ENCODE measurements around the gene CACNA1C. TPM values are rescaled to one million over a fixed set of nuclear protein-coding genes. Genes with fewer than 3 reads are reported as not detected.

The CACNA1C gene
- total RNA-seq, 1 donor from 2014 or later, result 1.6 TPM

GRCh38 chr12:2562400-2562799 lies 509.6 kb downstream of the CACNA1C start:
- Mint-ChIP-seq H3K36me3 (ENCODE audit: low read depth) (no peaks in the 10 kb centered on the region), H3K9me3 (no peaks in the 10 kb centered on the region), H3K4me1 (no peaks in the 10 kb centered on the region), H3K4me3 (no peak overlapping the region), H3K27me3 (ENCODE audit: low read depth) (no peaks in the 10 kb centered on the region), H3K27ac (ENCODE audit: unreplicated experiment) (no peak overlapping the region)
- TF ChIP-seq CTCF (conservative IDR thresholded peaks at IDR 0.05), result no peak
- DNase-seq (ENCODE audit: low read depth, low spot score), result no peak

- Mint-ChIP-seq H3K27ac (ENCODE audit: unreplicated experiment) (no peak overlapping the region), H3K27me3 (ENCODE audit: low read depth) (no peaks in the 10 kb centered on the region), H3K36me3 (ENCODE audit: low read depth) (no peaks in the 10 kb centered on the region), H3K4me3 (no peak overlapping the region), H3K9me3 (no peaks in the 10 kb centered on the region), H3K4me1 (no peaks in the 10 kb centered on the region)
- TF ChIP-seq CTCF (conservative IDR thresholded peaks at IDR 0.05), result no peak
- no peak for DNase-seq (ENCODE audit: low read depth, low spot score)
Observed at GRCh38 chr12:2563709-2564108, 510.9 kb downstream of the CACNA1C start.

- Mint-ChIP-seq H3K27me3 (ENCODE audit: low read depth) (peaks cover 15% of the 10 kb centered on the region), H3K36me3 (ENCODE audit: low read depth) (no peaks in the 10 kb centered on the region), H3K4me3 (no peak overlapping the region), H3K4me1 (no peaks in the 10 kb centered on the region), H3K27ac (ENCODE audit: unreplicated experiment) (no peak overlapping the region), H3K9me3 (no peaks in the 10 kb centered on the region)
- DNase-seq (ENCODE audit: low read depth, low spot score), result no peak
- TF ChIP-seq CTCF (conservative IDR thresholded peaks at IDR 0.05), result no peak
Observed at GRCh38 chr12:2566161-2566560, 513.4 kb downstream of the CACNA1C start.

DNA sequence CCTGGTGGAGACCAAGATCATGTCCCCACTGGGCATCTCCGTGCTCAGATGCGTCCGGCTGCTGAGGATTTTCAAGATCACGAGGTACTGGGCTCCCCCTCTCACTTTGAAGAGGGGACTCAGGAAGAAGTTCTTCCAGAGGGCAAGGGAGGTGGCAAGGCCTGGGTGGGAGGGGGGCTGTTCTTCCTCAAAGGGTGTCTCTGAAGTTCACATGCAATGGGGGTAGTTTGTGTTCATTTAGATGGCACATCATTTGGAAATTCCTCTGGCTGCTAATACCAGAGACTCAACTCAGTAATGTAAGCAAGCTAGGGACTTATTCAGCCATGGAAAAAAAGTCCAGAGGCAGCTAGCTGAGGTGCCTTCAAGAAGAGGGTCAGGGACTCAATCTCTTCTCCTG lies 514.9 kb downstream of the CACNA1C start:
- Mint-ChIP-seq H3K4me1 (no peaks in the 10 kb centered on the region), H3K9me3 (no peaks in the 10 kb centered on the region), H3K4me3 (no peak overlapping the region), H3K27me3 (ENCODE audit: low read depth) (peaks cover 27% of the 10 kb centered on the region), H3K36me3 (ENCODE audit: low read depth) (no peaks in the 10 kb centered on the region), H3K27ac (ENCODE audit: unreplicated experiment) (no peak overlapping the region)
- DNase-seq (ENCODE audit: low read depth, low spot score), result no peak
- no peak for TF ChIP-seq CTCF (conservative IDR thresholded peaks at IDR 0.05)

DNA sequence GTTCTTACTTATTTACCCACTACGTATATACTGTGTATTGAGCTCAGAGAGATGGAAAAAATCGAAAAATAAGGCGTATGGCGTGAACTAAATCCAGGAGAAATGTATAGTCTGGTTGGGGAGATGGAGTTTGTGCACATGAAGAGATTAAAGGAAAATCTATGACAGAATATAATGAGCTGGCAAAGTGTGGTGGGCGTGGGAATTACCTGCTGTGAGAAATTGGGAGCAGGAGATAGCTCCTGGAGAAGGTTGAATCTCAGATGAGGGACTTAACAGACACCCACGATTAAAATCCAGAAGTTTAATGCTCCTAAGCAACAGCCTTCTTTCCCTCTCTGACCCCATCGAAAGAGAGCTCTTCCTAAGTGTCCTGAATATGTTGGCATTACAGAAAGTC lies 517.8 kb downstream of the CACNA1C start:
- Mint-ChIP-seq H3K36me3 (ENCODE audit: low read depth) (no peaks in the 10 kb centered on the region), H3K4me1 (no peaks in the 10 kb centered on the region), H3K27ac (ENCODE audit: unreplicated experiment) (no peak overlapping the region), H3K27me3 (ENCODE audit: low read depth) (peaks cover 44% of the 10 kb centered on the region), H3K4me3 (no peak overlapping the region), H3K9me3 (no peaks in the 10 kb centered on the region)
- DNase-seq (ENCODE audit: low read depth, low spot score), result no peak
- TF ChIP-seq CTCF (conservative IDR thresholded peaks at IDR 0.05), result no peak
